Ectodermal cell (in vitro differentiated cells): ENCODE results near the gene CHL1.

Source experiments
- H3K27ac ChIP-seq: 2 replicates; pipeline ENCODE4 v1.7.0; 2013; ENCODE audit warnings: mild to moderate bottlenecking, low read depth, low read length; ENCODE audit not compliant: insufficient read depth, poor library complexity, severe bottlenecking
- H3K27me3 ChIP-seq: 2 replicates; pipeline ENCODE4 v1.7.0; 2013; ENCODE audit warnings: mild to moderate bottlenecking, low read length; ENCODE audit not compliant: insufficient read depth, control insufficient read depth, poor library complexity, severe bottlenecking
- H3K36me3 ChIP-seq: one replicate; pipeline ENCODE4 v1.7.0; 2013; ENCODE audit warnings: low read length; ENCODE audit not compliant: control insufficient read depth, insufficient read depth
- H3K4me1 ChIP-seq: one replicate; pipeline ENCODE4 v1.7.0; 2013; ENCODE audit warnings: low read length; ENCODE audit not compliant: control insufficient read depth, insufficient read depth
- H3K4me3 ChIP-seq: 2 replicates; pipeline ENCODE4 v1.7.0; 2013; ENCODE audit warnings: low read depth, low read length, control low read depth; ENCODE audit not compliant: insufficient read depth
- H3K9me3 ChIP-seq: 2 replicates; pipeline ENCODE4 v1.7.0; 2013; ENCODE audit warnings: mild to moderate bottlenecking, low read length, moderate library complexity; ENCODE audit not compliant: control insufficient read depth
- WGBS, 2 experiments: methylation state at CpG; one replicate each; pipeline ENCODE4 v1.1.7; 2013; ENCODE audit warnings: missing lambda C conversion rate in 2 of 2; 5-methylcytosine and 5-hydroxymethylcytosine counted together

The CHL1 gene

GRCh38 chr3:249587-250262, 53.2 kb downstream of the CHL1 start:
- peaks cover 8% of the 10 kb centered on the region for H3K9me3 ChIP-seq

GRCh38 chr3:256501-256900, 59.9 kb downstream of the CHL1 start:
- Histone ChIP-seq H3K36me3 (no peaks in the 10 kb centered on the region), H3K27me3 (no peaks in the 10 kb centered on the region), H3K4me3 (no peak overlapping the region), H3K27ac (no peak overlapping the region), H3K9me3 (peaks cover 2% of the 10 kb centered on the region), H3K4me1 (no peaks in the 10 kb centered on the region)
- 65 to 67% methylated on average over 3 of the region's 3 CpGs for WGBS, 2 experiments

More at GRCh38 chr3:249587-250262, 53.2 kb downstream of the CHL1 start:
- Histone ChIP-seq H3K4me3 (no peak overlapping the region), H3K4me1 (no peaks in the 10 kb centered on the region), H3K36me3 (no peaks in the 10 kb centered on the region), H3K27me3 (no peaks in the 10 kb centered on the region), H3K27ac (no peak overlapping the region)

GRCh38 chr3:257826-258225, 61.3 kb downstream of the CHL1 start:
- Histone ChIP-seq H3K36me3 (no peaks in the 10 kb centered on the region), H3K4me3 (no peak overlapping the region), H3K27ac (no peak overlapping the region), H3K9me3 (peaks cover 2% of the 10 kb centered on the region), H3K4me1 (no peaks in the 10 kb centered on the region), H3K27me3 (no peaks in the 10 kb centered on the region)
- WGBS, 2 experiments: 62 to 68% methylated on average over 5 to 6 of the region's 6 CpGs

- Histone ChIP-seq H3K27me3 (no peaks in the 10 kb centered on the region), H3K9me3 (peaks cover 8% of the 10 kb centered on the region), H3K36me3 (no peaks in the 10 kb centered on the region), H3K27ac (no peak overlapping the region), H3K4me1 (no peaks in the 10 kb centered on the region), H3K4me3 (no peak overlapping the region)
- WGBS, 2 experiments: 93 to 100% methylated on average over 2 of the region's 2 CpGs
Observed at GRCh38 chr3:260898-261297, 64.3 kb downstream of the CHL1 start.

GRCh38 chr3:263393-263792, 66.8 kb downstream of the CHL1 start:
- Histone ChIP-seq H3K36me3 (no peaks in the 10 kb centered on the region), H3K27ac (no peak overlapping the region), H3K4me1 (no peaks in the 10 kb centered on the region), H3K4me3 (no peak overlapping the region), H3K9me3 (peaks cover 12% of the 10 kb centered on the region), H3K27me3 (no peaks in the 10 kb centered on the region)
- WGBS, 2 experiments: 60% methylated on average over 1 to 2 of the region's 4 CpGs

- H3K4me3 ChIP-seq: no peak overlapping the region
- 81 to 84% methylated on average over 5 to 9 of the region's 9 CpGs for WGBS, 2 experiments
Observed at GRCh38 chr3:264394-265156, 68.0 kb downstream of the CHL1 start.

GRCh38 chr3:267101-267500, 70.5 kb downstream of the CHL1 start:
- Histone ChIP-seq H3K4me3 (no peak overlapping the region), H3K9me3 (peaks cover 12% of the 10 kb centered on the region)
- WGBS, 2 experiments: 80% methylated on average over 1 of the region's 1 CpG; no CpG with 5 or more reads in 1 of the 2 experiments

More at GRCh38 chr3:264394-265156, 68.0 kb downstream of the CHL1 start:
- Histone ChIP-seq H3K36me3 (no peaks in the 10 kb centered on the region), H3K9me3 (peaks cover 12% of the 10 kb centered on the region), H3K27ac (no peak overlapping the region), H3K4me1 (no peaks in the 10 kb centered on the region), H3K27me3 (no peaks in the 10 kb centered on the region)

GRCh38 chr3:270688-271087, 74.1 kb downstream of the CHL1 start:
- H3K4me1 ChIP-seq: no peaks in the 10 kb centered on the region
- 78 to 80% methylated on average over 2 of the region's 2 CpGs for WGBS, 2 experiments
- no peaks in the 10 kb centered on the region for H3K27me3 ChIP-seq
- no peaks in the 10 kb centered on the region for H3K36me3 ChIP-seq
- no peak overlapping the region for H3K4me3 ChIP-seq
- no peak overlapping the region for H3K27ac ChIP-seq
- peaks cover 5% of the 10 kb centered on the region for H3K9me3 ChIP-seq

More at GRCh38 chr3:267101-267500, 70.5 kb downstream of the CHL1 start:
- Histone ChIP-seq H3K27ac (no peak overlapping the region), H3K4me1 (no peaks in the 10 kb centered on the region), H3K36me3 (no peaks in the 10 kb centered on the region), H3K27me3 (no peaks in the 10 kb centered on the region)

- H3K36me3 ChIP-seq: no peaks in the 10 kb centered on the region
- no peak overlapping the region for H3K27ac ChIP-seq
- WGBS, 2 experiments: 43 to 51% methylated on average over 2 of the region's 2 CpGs
- no peaks in the 10 kb centered on the region for H3K4me1 ChIP-seq
- no peaks in the 10 kb centered on the region for H3K27me3 ChIP-seq
- H3K4me3 ChIP-seq: no peak overlapping the region
- no peaks in the 10 kb centered on the region for H3K9me3 ChIP-seq
Observed at GRCh38 chr3:274927-275326, 78.4 kb downstream of the CHL1 start.

GRCh38 chr3:277873-278272, 81.3 kb downstream of the CHL1 start:
- 96 to 100% methylated on average over 1 of the region's 1 CpG for WGBS, 2 experiments

More at GRCh38 chr3:277873-278272, 81.3 kb downstream of the CHL1 start:
- Histone ChIP-seq H3K27me3 (no peaks in the 10 kb centered on the region), H3K36me3 (no peaks in the 10 kb centered on the region), H3K9me3 (no peaks in the 10 kb centered on the region), H3K4me1 (no peaks in the 10 kb centered on the region), H3K27ac (no peak overlapping the region), H3K4me3 (no peak overlapping the region)
